ENCODE measurements around the gene HMG20A.

The HMG20A gene

DNA sequence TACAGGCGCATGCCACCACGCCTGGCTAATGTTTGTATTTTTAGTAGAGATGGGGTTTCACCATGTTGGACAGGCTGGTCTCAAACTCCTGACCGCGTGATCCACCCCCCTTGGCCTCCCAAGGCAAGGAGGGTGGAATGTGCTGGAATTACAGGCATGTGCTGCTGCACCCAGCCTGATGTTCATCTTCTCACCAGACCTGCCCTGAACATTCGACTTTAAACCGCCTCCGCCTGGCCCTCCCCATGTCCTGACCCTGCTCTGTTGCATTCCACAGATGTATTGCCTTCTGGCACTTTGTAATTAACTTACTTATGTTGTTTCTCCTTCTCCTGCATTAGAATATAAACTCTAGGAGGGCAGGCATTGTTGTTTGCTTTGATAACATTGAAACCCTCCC, 109.9 kb downstream of the HMG20A start:
- no peak for TF ChIP-seq POLR2AphosphoS5 (IDR thresholded peaks at IDR 0.05; ENCODE audit: borderline replicate concordance, low read depth, low read length)
- TF ChIP-seq FOXP2 (optimal IDR thresholded peaks at IDR 0.05; ENCODE audit: control extremely low read depth, extremely low read length, insufficient read depth) = no peak
- TF ChIP-seq EZH2 (IDR thresholded peaks at IDR 0.05) = no peak
- no peak overlapping the region for H3K27ac ChIP-seq
- H3K4me3 ChIP-seq = no peak overlapping the region
- no peak for DNase-seq (ENCODE audit: low read depth, low spot score)
- H3K36me3 ChIP-seq (ENCODE audit: insufficient read depth, low read length) = no peaks in the 10 kb centered on the region
- no peak overlapping the region for H3K9ac ChIP-seq (ENCODE audit: insufficient read length)
- no peaks in the 10 kb centered on the region for H3K9me3 ChIP-seq (ENCODE audit: low read depth, low read length)

DNA sequence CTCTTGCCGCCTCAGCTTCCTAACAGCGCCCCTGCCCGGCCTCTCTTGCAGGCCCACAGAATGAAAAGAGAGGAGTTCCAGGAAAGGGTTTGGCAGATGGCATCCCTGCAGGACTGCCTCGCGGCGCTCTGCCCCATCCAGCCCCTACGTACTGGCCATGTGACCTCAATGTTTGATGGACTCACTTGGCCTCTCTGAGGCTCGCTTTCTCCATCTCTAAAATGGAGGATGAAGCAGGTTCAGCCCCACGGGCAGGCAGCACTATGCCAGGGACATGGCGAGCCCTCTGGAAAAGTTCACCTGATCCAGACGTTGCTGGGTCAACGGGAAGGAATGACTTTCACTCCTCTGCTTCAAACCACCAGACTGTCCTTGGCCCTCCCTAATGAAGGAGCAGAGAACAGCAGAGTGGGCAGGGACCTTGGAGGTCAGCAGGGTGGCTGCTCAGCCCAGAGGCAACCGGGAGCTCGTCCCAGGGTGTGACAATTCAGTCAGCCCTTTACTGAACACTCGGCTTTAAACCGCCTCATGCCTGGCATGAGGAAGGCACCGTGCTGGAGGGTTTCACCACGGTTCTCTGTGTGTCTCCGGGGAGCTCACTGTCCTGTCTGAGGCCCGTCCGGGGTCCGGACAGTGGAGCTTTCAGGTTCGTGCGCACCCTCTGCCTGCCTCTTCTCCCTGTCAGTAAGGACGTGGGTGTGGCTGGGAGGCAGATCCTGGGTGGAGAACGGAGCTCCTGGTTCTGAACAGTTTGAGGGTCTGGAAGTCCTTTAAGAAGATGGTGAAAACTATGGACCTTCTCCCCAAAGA, 110.7 kb downstream of the HMG20A start:
- no peak for DNase-seq (ENCODE audit: low read depth, low spot score)
- no peak for TF ChIP-seq FOXP2 (optimal IDR thresholded peaks at IDR 0.05; ENCODE audit: control extremely low read depth, extremely low read length, insufficient read depth)
- TF ChIP-seq EZH2 (IDR thresholded peaks at IDR 0.05) = no peak
- TF ChIP-seq POLR2AphosphoS5 (IDR thresholded peaks at IDR 0.05; ENCODE audit: borderline replicate concordance, low read depth, low read length) = no peak
- Histone ChIP-seq H3K9me3 (ENCODE audit: low read depth, low read length) (no peaks in the 10 kb centered on the region), H3K9ac (ENCODE audit: insufficient read length) (no peak overlapping the region), H3K36me3 (ENCODE audit: insufficient read depth, low read length) (no peaks in the 10 kb centered on the region), H3K27ac (no peak overlapping the region), H3K4me3 (no peak overlapping the region)

DNA sequence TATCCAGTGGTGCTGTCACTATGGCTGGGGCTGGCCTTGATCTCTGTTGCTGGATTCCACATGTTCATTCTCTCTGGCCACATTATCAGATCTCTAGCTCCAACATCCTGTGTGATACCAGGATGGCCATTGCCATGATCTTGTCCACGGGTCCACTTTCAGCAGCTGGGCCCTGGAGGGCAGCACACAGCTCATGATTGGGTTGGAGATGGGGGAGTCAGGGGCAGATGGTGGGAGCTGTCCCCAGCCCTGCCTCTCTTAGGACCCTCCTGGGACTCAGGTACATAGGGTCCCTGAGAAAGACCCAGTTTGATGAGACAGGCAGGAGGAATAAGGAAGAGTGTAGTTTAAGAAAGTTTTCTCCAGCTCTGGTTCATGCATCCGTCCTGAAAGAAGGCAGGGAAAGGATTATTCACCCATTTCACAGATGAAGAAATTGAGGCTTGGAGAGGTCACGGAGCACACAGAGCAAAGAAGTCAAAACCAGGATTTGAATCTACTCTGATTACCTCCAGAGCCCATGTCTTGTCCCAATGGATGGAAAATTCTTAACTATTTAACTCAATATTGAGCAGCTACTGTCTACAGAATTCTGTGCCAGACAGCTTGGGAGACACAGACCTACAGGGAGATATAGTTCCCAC, 111.5 kb downstream of the HMG20A start:
- DNase-seq (ENCODE audit: low read depth, low spot score) = no peak
- TF ChIP-seq FOXP2 (optimal IDR thresholded peaks at IDR 0.05; ENCODE audit: control extremely low read depth, extremely low read length, insufficient read depth) (no peak), POLR2AphosphoS5 (IDR thresholded peaks at IDR 0.05; ENCODE audit: borderline replicate concordance, low read depth, low read length) (no peak), EZH2 (IDR thresholded peaks at IDR 0.05) (no peak)
- H3K4me3 ChIP-seq = no peak overlapping the region
- H3K9ac ChIP-seq (ENCODE audit: insufficient read length) = no peak overlapping the region
- peak overlapping the region; percentile 93 for H3K27ac ChIP-seq
- no peaks in the 10 kb centered on the region for H3K9me3 ChIP-seq (ENCODE audit: low read depth, low read length)
- H3K36me3 ChIP-seq (ENCODE audit: insufficient read depth, low read length) = no peaks in the 10 kb centered on the region

DNA sequence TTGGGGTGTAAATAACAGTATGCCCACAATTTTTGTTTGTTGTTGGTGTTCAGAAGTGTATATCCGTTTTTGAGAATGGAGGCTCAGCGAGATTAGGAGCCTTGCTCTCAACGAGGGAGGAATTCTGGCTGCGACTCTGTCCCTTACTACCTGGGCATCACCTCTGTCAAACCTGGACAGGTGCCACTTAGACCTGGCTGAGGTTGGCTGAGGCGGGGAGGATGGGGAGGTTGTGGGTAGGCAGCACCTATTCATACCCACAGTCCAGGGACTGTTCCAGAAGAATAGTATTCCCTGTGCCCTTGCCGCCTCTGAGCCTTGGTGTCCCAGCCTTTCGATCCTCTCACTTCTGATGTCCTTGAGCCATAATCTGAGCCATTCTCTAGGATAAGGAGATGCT, 112.2 kb downstream of the HMG20A start:
- Histone ChIP-seq H3K9me3 (ENCODE audit: low read depth, low read length) (no peaks in the 10 kb centered on the region), H3K27ac (peak overlapping the region; percentile 93), H3K4me3 (no peak overlapping the region; the same call in 1 of the 2 replicates), H3K36me3 (ENCODE audit: insufficient read depth, low read length) (no peaks in the 10 kb centered on the region), H3K9ac (ENCODE audit: insufficient read length) (no peak overlapping the region)
- TF ChIP-seq POLR2AphosphoS5 (IDR thresholded peaks at IDR 0.05; ENCODE audit: borderline replicate concordance, low read depth, low read length) = no peak
- no peak for TF ChIP-seq EZH2 (IDR thresholded peaks at IDR 0.05)
- no peak for TF ChIP-seq FOXP2 (optimal IDR thresholded peaks at IDR 0.05; ENCODE audit: control extremely low read depth, extremely low read length, insufficient read depth)
- DNase-seq (ENCODE audit: low read depth, low spot score) = no peak

DNA sequence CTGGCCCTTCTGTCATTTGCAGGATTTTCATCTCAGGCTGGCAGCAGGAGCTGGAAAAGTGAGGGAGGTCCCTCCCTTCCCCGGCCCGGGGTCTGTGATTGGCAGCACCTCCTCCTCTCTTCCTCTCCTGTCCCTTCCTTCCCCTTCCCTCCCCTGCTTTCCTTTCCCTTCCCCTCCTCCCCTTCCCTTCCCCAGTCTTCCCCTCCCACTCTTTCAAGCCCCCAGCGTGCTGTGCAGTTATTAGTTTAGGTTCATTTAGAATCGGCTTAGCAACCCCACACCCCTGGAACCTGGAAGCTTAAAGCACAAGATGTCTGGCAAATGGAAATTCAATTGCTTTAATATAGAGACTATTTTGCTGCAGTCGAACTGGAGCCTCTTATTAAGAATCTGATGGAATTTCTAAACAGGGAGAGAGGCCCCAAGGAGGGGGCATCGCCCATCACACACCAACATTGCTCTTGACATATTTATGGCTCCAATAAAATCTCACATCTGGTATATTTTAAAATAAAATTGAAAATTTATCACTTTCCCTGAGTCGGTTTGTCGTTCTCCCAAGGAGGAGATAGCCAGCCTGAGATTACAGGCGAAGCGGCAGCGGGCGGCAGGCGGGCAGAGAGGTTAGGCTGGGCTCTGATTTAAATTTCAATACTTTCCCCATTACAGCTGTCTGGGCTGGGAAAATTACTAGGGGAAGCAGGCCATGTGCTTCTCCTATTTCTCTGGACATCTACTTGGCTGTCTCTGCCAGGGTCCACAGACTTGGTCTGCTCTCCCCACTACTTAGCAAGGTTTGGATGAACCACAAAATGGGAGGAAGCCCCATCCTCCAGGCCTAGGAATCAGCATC, 113.1 kb downstream of the HMG20A start:
- TF ChIP-seq FOXP2 (optimal IDR thresholded peaks at IDR 0.05; ENCODE audit: control extremely low read depth, extremely low read length, insufficient read depth) = no peak
- no peak; the same call in 1 of the 2 replicates for TF ChIP-seq POLR2AphosphoS5 (IDR thresholded peaks at IDR 0.05; ENCODE audit: borderline replicate concordance, low read depth, low read length)
- no peak for TF ChIP-seq EZH2 (IDR thresholded peaks at IDR 0.05)
- Histone ChIP-seq H3K4me3 (peak overlapping the region; percentile 56), H3K36me3 (ENCODE audit: insufficient read depth, low read length) (no peaks in the 10 kb centered on the region), H3K9ac (ENCODE audit: insufficient read length) (peak overlapping the region; percentile 16), H3K9me3 (ENCODE audit: low read depth, low read length) (no peaks in the 10 kb centered on the region), H3K27ac (peak overlapping the region; percentile 93)
- DNase-seq (ENCODE audit: low read depth, low spot score) = peak; percentile 80
